Rectal smooth muscle tissue (tissue), 1 donor: ENCODE results near the gene AGMO.

Source experiments
- H3K27ac ChIP-seq: one replicate; pipeline ENCODE4 v1.7.0; 2013; ENCODE audit warnings: low read depth, low read length, inconsistent platforms
- H3K27me3 ChIP-seq: one replicate; pipeline ENCODE4 v1.7.0; 2013; ENCODE audit warnings: low read length; ENCODE audit not compliant: control insufficient read depth, insufficient read depth
- H3K36me3 ChIP-seq: one replicate; pipeline ENCODE4 v1.7.0; 2013; ENCODE audit warnings: low read length; ENCODE audit not compliant: control insufficient read depth, insufficient read depth
- H3K4me1 ChIP-seq: one replicate; pipeline ENCODE4 v1.7.0; 2013; ENCODE audit warnings: low read length; ENCODE audit not compliant: control insufficient read depth, insufficient read depth
- H3K4me3 ChIP-seq: one replicate; pipeline ENCODE4 v1.7.0; 2013; ENCODE audit warnings: low read length
- H3K9ac ChIP-seq: one replicate; pipeline ENCODE4 v1.7.0; 2013; ENCODE audit warnings: low read length

AGMO gene

GRCh38 chr7:15489861-15490260 is 72.0 kb downstream of the AGMO start:
- H3K36me3 ChIP-seq, result no peaks in the 10 kb centered on the region
- H3K27ac ChIP-seq, result no peak overlapping the region
- no peak overlapping the region for H3K9ac ChIP-seq
- no peaks in the 10 kb centered on the region for H3K4me1 ChIP-seq
- no peak overlapping the region for H3K4me3 ChIP-seq
- H3K27me3 ChIP-seq, result no peaks in the 10 kb centered on the region

GRCh38 chr7:15489383-15489782 is 72.4 kb downstream of the AGMO start:
- Histone ChIP-seq H3K27ac (no peak overlapping the region), H3K36me3 (no peaks in the 10 kb centered on the region), H3K9ac (no peak overlapping the region), H3K4me1 (no peaks in the 10 kb centered on the region), H3K4me3 (no peak overlapping the region), H3K27me3 (no peaks in the 10 kb centered on the region)

- Histone ChIP-seq H3K9ac (no peak overlapping the region), H3K4me1 (no peaks in the 10 kb centered on the region), H3K4me3 (no peak overlapping the region), H3K27me3 (no peaks in the 10 kb centered on the region), H3K27ac (no peak overlapping the region), H3K36me3 (no peaks in the 10 kb centered on the region)
Observed at GRCh38 chr7:15488401-15488800, 73.4 kb downstream of the AGMO start.

- Histone ChIP-seq H3K36me3 (no peaks in the 10 kb centered on the region), H3K9ac (no peak overlapping the region), H3K27ac (no peak overlapping the region)
Observed at GRCh38 chr7:15487896-15488295, 73.9 kb downstream of the AGMO start.

GRCh38 chr7:15485998-15486397 is 75.8 kb downstream of the AGMO start:
- Histone ChIP-seq H3K27ac (no peak overlapping the region), H3K9ac (no peak overlapping the region), H3K4me3 (no peak overlapping the region), H3K4me1 (no peaks in the 10 kb centered on the region), H3K36me3 (no peaks in the 10 kb centered on the region), H3K27me3 (no peaks in the 10 kb centered on the region)

More at GRCh38 chr7:15487896-15488295, 73.9 kb downstream of the AGMO start:
- Histone ChIP-seq H3K27me3 (no peaks in the 10 kb centered on the region), H3K4me3 (no peak overlapping the region), H3K4me1 (no peaks in the 10 kb centered on the region)

GRCh38 chr7:15485431-15485830 is 76.4 kb downstream of the AGMO start:
- Histone ChIP-seq H3K27ac (no peak overlapping the region), H3K4me1 (no peaks in the 10 kb centered on the region), H3K36me3 (no peaks in the 10 kb centered on the region), H3K4me3 (no peak overlapping the region), H3K27me3 (no peaks in the 10 kb centered on the region), H3K9ac (no peak overlapping the region)

GRCh38 chr7:15481132-15481531 is 80.7 kb downstream of the AGMO start:
- Histone ChIP-seq H3K27me3 (no peaks in the 10 kb centered on the region), H3K4me1 (no peaks in the 10 kb centered on the region), H3K36me3 (no peaks in the 10 kb centered on the region), H3K4me3 (no peak overlapping the region), H3K27ac (no peak overlapping the region), H3K9ac (no peak overlapping the region)

- Histone ChIP-seq H3K4me1 (no peaks in the 10 kb centered on the region), H3K9ac (no peak overlapping the region), H3K4me3 (no peak overlapping the region), H3K36me3 (no peaks in the 10 kb centered on the region), H3K27ac (no peak overlapping the region), H3K27me3 (no peaks in the 10 kb centered on the region)
Observed at GRCh38 chr7:15478401-15478800, 83.4 kb downstream of the AGMO start.

- Histone ChIP-seq H3K27ac (peak overlapping the region; percentile 32), H3K9ac (no peak overlapping the region), H3K4me3 (no peak overlapping the region), H3K27me3 (no peaks in the 10 kb centered on the region), H3K36me3 (no peaks in the 10 kb centered on the region), H3K4me1 (no peaks in the 10 kb centered on the region)
Observed at GRCh38 chr7:15476531-15476918, 85.3 kb downstream of the AGMO start.

GRCh38 chr7:15475808-15476530 is 85.8 kb downstream of the AGMO start:
- Histone ChIP-seq H3K4me1 (no peaks in the 10 kb centered on the region), H3K36me3 (no peaks in the 10 kb centered on the region), H3K27me3 (no peaks in the 10 kb centered on the region), H3K27ac (peak overlapping the region; percentile 32), H3K9ac (no peak overlapping the region), H3K4me3 (no peak overlapping the region)

- H3K4me3 ChIP-seq, result no peak overlapping the region
- H3K9ac ChIP-seq, result no peak overlapping the region
- no peak overlapping the region for H3K27ac ChIP-seq
- H3K4me1 ChIP-seq, result no peaks in the 10 kb centered on the region
- H3K27me3 ChIP-seq, result no peaks in the 10 kb centered on the region
- no peaks in the 10 kb centered on the region for H3K36me3 ChIP-seq
Observed at GRCh38 chr7:15471669-15471950, 90.2 kb downstream of the AGMO start.

- Histone ChIP-seq H3K9ac (no peak overlapping the region), H3K4me1 (no peaks in the 10 kb centered on the region), H3K4me3 (no peak overlapping the region), H3K27me3 (no peaks in the 10 kb centered on the region), H3K27ac (no peak overlapping the region), H3K36me3 (no peaks in the 10 kb centered on the region)
Observed at GRCh38 chr7:15470825-15471668, 90.8 kb downstream of the AGMO start.

GRCh38 chr7:15464667-15465121 is 97.1 kb downstream of the AGMO start:
- H3K9ac ChIP-seq, result no peak overlapping the region
- no peaks in the 10 kb centered on the region for H3K4me1 ChIP-seq
- peak overlapping the region; percentile 11 for H3K27ac ChIP-seq
- H3K4me3 ChIP-seq, result no peak overlapping the region
- H3K27me3 ChIP-seq, result no peaks in the 10 kb centered on the region
- no peaks in the 10 kb centered on the region for H3K36me3 ChIP-seq
